ENCODE measurements around the gene ENKUR. TPM values are rescaled to one million over a fixed set of nuclear protein-coding genes. Genes with fewer than 3 reads are reported as not detected.
"Not testable (repeated sequence)": the region's sequence is repeated elsewhere in the genome, so short reads cannot be mapped to it uniquely, and the experiment has no call there.

The ENKUR gene
- total RNA-seq, 1 donor = 0.09 TPM

DNA sequence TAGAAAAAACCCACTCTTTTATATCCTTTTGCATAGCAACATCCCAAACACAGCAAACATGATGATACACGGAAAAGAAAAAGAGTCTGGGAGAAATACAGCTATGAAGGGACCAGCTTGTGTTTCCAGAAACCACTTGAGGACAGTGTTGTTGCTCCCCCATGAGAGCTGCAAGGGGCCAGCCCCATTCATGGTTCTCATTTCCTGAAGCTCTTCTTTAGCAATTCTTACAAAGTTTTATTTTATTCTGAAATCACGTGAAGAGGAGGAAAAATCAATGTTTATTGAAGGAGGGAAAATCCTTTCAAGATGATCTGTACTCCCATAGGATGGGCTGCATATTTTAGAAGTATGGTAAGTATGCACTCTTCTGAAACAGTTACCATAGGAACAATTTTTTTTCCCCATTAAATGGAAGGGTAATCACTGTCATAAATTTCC is 46.1 kb downstream of the ENKUR start:
- TF ChIP-seq, protein P1, sequence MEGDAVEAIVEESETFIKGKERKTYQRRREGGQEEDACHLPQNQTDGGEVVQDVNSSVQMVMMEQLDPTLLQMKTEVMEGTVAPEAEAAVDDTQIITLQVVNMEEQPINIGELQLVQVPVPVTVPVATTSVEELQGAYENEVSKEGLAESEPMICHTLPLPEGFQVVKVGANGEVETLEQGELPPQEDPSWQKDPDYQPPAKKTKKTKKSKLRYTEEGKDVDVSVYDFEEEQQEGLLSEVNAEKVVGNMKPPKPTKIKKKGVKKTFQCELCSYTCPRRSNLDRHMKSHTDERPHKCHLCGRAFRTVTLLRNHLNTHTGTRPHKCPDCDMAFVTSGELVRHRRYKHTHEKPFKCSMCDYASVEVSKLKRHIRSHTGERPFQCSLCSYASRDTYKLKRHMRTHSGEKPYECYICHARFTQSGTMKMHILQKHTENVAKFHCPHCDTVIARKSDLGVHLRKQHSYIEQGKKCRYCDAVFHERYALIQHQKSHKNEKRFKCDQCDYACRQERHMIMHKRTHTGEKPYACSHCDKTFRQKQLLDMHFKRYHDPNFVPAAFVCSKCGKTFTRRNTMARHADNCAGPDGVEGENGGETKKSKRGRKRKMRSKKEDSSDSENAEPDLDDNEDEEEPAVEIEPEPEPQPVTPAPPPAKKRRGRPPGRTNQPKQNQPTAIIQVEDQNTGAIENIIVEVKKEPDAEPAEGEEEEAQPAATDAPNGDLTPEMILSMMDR (IDR thresholded peaks at IDR 0.05; ENCODE audit: insufficient read depth, low read length) = no peak
- no peak overlapping the region for H3K4me3 ChIP-seq (ENCODE audit: low read depth, low read length)
- peak; percentile 32 for DNase-seq (ENCODE audit: low read depth)

DNA sequence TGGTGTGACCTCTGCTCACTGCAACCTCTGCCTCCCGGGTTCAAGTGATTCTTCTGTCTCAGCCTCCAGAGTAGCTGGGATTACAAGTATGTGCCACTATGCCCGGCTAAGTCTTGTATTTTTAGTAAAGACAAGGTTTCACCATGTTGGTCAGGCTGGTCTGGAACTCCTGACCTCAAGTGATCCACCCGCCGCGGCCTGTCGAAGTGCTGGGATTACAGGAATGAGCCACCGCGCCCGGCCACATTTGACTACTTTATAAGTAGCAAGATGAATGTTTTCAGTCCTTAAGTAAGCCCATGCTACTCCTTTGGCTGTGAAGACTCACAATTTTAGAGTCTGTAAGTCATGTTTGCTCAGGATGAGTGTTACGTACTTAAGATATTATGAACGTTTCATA is 47.0 kb downstream of the ENKUR start:
- not testable (repeated sequence) for DNase-seq (ENCODE audit: low read depth); H3K4me3 ChIP-seq (ENCODE audit: low read depth, low read length)

DNA sequence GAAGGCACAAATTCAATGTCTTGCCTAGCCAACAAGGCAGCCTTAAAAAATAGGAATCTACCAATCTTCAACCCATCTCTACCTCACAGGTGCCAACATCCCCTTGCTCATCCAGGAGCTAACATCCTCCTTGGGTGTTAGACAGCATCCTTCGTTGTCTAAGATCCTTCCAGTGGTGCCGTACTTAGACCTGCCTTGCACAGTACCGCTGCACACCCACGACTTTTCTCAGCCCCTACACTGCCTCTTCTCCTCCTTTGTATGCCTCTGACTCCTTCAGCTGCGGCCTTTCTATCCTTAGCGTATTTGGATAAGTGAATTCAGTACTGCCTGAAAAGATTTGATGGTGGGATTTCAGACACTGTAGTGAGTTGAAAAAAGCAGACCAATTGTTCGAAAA is 47.6 kb downstream of the ENKUR start:
- no peak for DNase-seq (ENCODE audit: low read depth)
- TF ChIP-seq, protein P1 (IDR thresholded peaks at IDR 0.05; ENCODE audit: insufficient read depth, low read length) = no peak
- H3K4me3 ChIP-seq (ENCODE audit: low read depth, low read length) = no peak overlapping the region

DNA sequence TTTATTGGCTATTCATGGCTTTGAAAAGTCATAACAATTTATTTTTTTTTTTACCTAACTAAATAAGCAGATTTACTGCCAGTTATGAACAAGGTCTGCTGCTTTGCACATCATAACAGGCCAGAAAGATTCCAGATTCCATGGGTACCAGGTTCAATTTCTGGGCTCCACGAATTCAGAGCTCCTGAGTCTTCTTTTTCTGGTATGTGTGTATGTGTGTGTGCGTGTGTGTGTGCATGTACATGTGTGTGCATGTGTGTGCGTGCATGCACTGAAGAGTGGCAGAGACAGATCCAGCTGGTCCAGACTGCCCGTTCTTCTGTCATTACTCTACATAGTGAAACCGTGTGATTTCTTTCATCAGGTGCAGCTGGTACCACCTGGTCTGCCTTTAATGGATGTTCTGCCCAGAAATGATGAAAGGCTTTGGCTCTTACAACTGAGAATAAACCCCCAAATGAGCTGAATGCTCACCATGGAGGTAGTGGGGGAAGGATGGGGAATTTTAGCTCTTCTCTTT is 48.9 kb downstream of the ENKUR start:
- no peak overlapping the region for H3K4me3 ChIP-seq (ENCODE audit: low read depth, low read length)
- TF ChIP-seq, protein P1 (IDR thresholded peaks at IDR 0.05; ENCODE audit: insufficient read depth, low read length) = no peak
- no peak for DNase-seq (ENCODE audit: low read depth)

DNA sequence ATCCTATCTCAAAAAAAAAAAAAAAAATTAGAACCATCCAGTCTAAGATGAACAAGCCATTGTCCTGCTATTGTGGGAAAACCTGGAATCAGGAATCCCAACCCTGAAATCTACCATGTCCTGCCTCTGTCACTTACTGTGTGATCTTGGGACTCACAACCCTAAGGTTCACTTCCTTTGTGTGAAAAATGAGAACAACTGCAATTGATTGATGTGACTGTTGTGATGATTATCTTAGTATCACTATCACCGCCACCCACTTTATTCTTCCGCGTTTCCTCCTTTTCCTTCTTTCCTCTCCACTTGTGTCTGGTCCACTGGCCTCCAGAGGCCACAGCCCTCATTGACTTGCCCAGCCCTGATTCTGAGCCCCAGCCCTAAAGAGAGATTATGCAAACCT is 50.9 kb downstream of the ENKUR start:
- TF ChIP-seq, protein P1 (IDR thresholded peaks at IDR 0.05; ENCODE audit: insufficient read depth, low read length) = no peak
- DNase-seq (ENCODE audit: low read depth) = no peak
- no peak overlapping the region for H3K4me3 ChIP-seq (ENCODE audit: low read depth, low read length)

DNA sequence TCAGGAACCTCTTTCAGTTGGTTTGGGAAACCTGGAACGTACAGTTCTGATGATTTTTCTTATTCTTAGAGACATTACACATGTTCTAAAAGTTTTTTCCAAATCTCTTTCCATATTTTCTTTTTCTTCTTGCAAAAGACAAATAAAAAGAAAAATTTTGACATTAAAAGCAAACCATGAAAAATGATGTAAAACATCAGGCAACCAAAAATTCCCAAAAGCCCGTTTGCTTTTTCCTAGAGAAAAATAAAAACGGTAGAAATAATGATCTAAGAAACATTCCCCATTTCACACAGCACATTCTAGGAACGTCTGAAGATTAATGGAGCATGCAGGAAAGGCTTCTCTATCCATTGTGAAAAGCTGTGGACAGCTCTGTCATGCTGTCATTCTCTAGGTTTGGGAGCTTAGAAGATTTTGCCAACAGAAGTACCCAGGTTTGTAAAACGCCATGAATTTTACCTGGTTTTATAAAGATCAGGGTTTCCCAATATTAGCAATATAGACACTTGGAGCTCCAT is 52.4 kb downstream of the ENKUR start:
- no peak overlapping the region for H3K4me3 ChIP-seq (ENCODE audit: low read depth, low read length)
- no peak for DNase-seq (ENCODE audit: low read depth)
- TF ChIP-seq, protein P1 (IDR thresholded peaks at IDR 0.05; ENCODE audit: insufficient read depth, low read length) = no peak

DNA sequence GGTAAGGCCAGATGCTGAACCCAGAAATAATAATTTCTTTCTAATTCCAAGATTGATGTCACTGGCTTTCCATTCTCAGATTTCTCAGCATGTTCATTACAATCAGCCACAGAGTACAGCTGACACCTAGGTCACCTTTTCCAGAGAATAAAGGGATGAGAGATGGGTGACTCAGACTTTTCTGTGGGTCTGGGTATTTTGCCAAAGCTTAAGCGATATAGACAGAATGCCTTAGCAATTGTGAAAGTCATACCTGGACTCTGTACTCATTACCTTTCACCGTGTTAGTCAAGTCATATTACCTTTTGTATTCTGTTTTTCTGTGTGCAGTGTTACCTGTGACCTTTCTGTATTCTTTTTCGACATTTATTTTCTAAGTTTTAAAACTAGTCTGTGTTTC is 53.0 kb downstream of the ENKUR start:
- no peak overlapping the region for H3K4me3 ChIP-seq (ENCODE audit: low read depth, low read length)
- TF ChIP-seq, protein P1 (IDR thresholded peaks at IDR 0.05; ENCODE audit: insufficient read depth, low read length) = no peak
- no peak for DNase-seq (ENCODE audit: low read depth)

Data from fibroblast of the aortic adventitia (primary cell).